Fibroblast of skin of left quadriceps (primary cell): Measurements from ENCODE around the gene HENMT1.
"Not testable (repeated sequence)": the region's sequence is repeated elsewhere in the genome, so short reads cannot be mapped to it uniquely, and the experiment has no call there.

Source experiments
- DNase-seq, 2 experiments: peaks; one replicate each; pipeline ENCODE4 v3.0.0-alpha.2; 2013; ENCODE audit warnings: low read depth in 2 of 2

HENMT1 gene

GRCh38 chr1:108661030-108661609 is at the start of gene HENMT1:
Gene HENMT1 (minus strand): TSS chr1:108661093. CDS start chr1:108659884, 1,209 bp downstream.
- peak; percentile 40 to 47 for DNase-seq

GRCh38 chr1:108708691-108709660 is 48.1 kb upstream of the HENMT1 start:
- DNase-seq: no peak

- DNase-seq: no peak
Measured at GRCh38 chr1:108706643-108707042, 45.8 kb upstream of the HENMT1 start.

- DNase-seq: no peak
Measured at GRCh38 chr1:108704496-108704895, 43.6 kb upstream of the HENMT1 start.

- DNase-seq: no peak
Measured at GRCh38 chr1:108703939-108704338, 43.0 kb upstream of the HENMT1 start.

- not testable (repeated sequence) for DNase-seq
Measured at GRCh38 chr1:108702109-108702508, 41.2 kb upstream of the HENMT1 start.

- no peak for DNase-seq
Measured at GRCh38 chr1:108701176-108701849, 40.4 kb upstream of the HENMT1 start.

- no peak for DNase-seq
Measured at GRCh38 chr1:108699375-108700332, 38.8 kb upstream of the HENMT1 start.

- DNase-seq: no peak
Measured at GRCh38 chr1:108695535-108695934, 34.6 kb upstream of the HENMT1 start.

- DNase-seq: peak; percentile 28 to 33
Measured at GRCh38 chr1:108692724-108693655, 32.1 kb upstream of the HENMT1 start.

- DNase-seq: peak; percentile 74 to 78
Measured at GRCh38 chr1:108691942-108692723, 31.2 kb upstream of the HENMT1 start, which contains the start of gene PRPF38B. Gene PRPF38B (plus strand): TSS chr1:108692310. CDS start chr1:108692592, 282 bp downstream.

GRCh38 chr1:108691128-108691941 is 30.4 kb upstream of the HENMT1 start:
- DNase-seq: no peak

- DNase-seq: peak; percentile 74 to 78
Measured at GRCh38 chr1:108686614-108687313, 25.9 kb upstream of the HENMT1 start.

GRCh38 chr1:108685529-108685928 is 24.6 kb upstream of the HENMT1 start:
- DNase-seq: no peak

- DNase-seq: not testable (repeated sequence)
Measured at GRCh38 chr1:108681701-108682100, 20.8 kb upstream of the HENMT1 start.

GRCh38 chr1:108679586-108680213 is 18.8 kb upstream of the HENMT1 start:
- no peak for DNase-seq

- DNase-seq: no peak
Measured at GRCh38 chr1:108678706-108679105, 17.8 kb upstream of the HENMT1 start.
